Keratinocyte (primary cell): Measurements from ENCODE around the gene SETD7. TPM values are rescaled to one million over a fixed set of nuclear protein-coding genes. Genes with fewer than 3 reads are reported as not detected.

Experiments
- DNase-seq: peaks from one replicate; pipeline ENCODE4 v3.0.0-alpha.2; 2011; ENCODE audit warnings: low read depth, missing footprints, low spot score
- FAIRE-seq: peaks from 2 replicates; lab custom pipeline; 2011; peaks lifted over from hg19 to GRCh38; lab: Jason Lieb, UNC
- H2AFZ ChIP-seq: 2 replicates; pipeline ENCODE4 v1.6.0; 2012; ENCODE audit warnings: low read length, control low read depth, inconsistent platforms; ENCODE audit not compliant: control insufficient read depth
- H3K27ac ChIP-seq: 2 replicates; pipeline ENCODE4 v1.5.1; 2011; ENCODE audit warnings: low read length; ENCODE audit not compliant: control insufficient read depth, insufficient read depth
- H3K27me3 ChIP-seq: 3 replicates; pipeline ENCODE4 v1.6.0; 2011; ENCODE audit warnings: low read length; ENCODE audit not compliant: control insufficient read depth, insufficient read depth; ENCODE audit errors: extremely low read depth
- H3K36me3 ChIP-seq, 2 experiments: 2 replicates in 1 of 2; 3 replicates in 1 of 2; pipeline ENCODE4 v1.5.1; 2011; ENCODE audit warnings: low read length in 2 of 2, mild to moderate bottlenecking in 1 of 2; ENCODE audit not compliant: control insufficient read depth in 2 of 2, insufficient read depth in 2 of 2; ENCODE audit errors: extremely low read depth in 1 of 2
- H3K4me1 ChIP-seq: 3 replicates; pipeline ENCODE4 v1.5.1; 2011; ENCODE audit warnings: low read length; ENCODE audit not compliant: control insufficient read depth, insufficient read depth; ENCODE audit errors: extremely low read depth
- H3K4me2 ChIP-seq: 3 replicates; pipeline ENCODE4 v1.6.0; 2011; ENCODE audit warnings: low read depth, low read length; ENCODE audit not compliant: control insufficient read depth, insufficient read depth; ENCODE audit errors: extremely low read depth
- H3K4me3 ChIP-seq, 3 experiments: fragments of 200-600 bp in 1 of 3; sonication (generic) in 1 of 3; 2 replicates in 2 of 3; 3 replicates in 1 of 3; pipeline ENCODE4 v1.5.1; 2011 to 2016; ENCODE audit warnings: low read length in 3 of 3, mild to moderate bottlenecking in 3 of 3, control low read depth in 2 of 3, inconsistent platforms in 1 of 3, low read depth in 1 of 3, mixed read lengths in 1 of 3, mixed run types in 1 of 3, moderate library complexity in 1 of 3; ENCODE audit not compliant: control insufficient read depth in 2 of 3, insufficient read depth in 2 of 3; ENCODE audit errors: extremely low read depth in 1 of 3
- H3K79me2 ChIP-seq: 2 replicates; pipeline ENCODE4 v1.6.0; 2012; ENCODE audit warnings: low read length; ENCODE audit not compliant: control insufficient read depth, insufficient read depth
- H3K9ac ChIP-seq: 3 replicates; pipeline ENCODE4 v1.6.0; 2011; ENCODE audit warnings: low read length; ENCODE audit not compliant: control insufficient read depth, insufficient read depth; ENCODE audit errors: extremely low read depth
- H3K9me1 ChIP-seq: 3 replicates; pipeline ENCODE4 v1.6.0; 2011; ENCODE audit warnings: low read length; ENCODE audit not compliant: control insufficient read depth, insufficient read depth; ENCODE audit errors: extremely low read depth
- H3K9me3 ChIP-seq: 2 replicates; pipeline ENCODE4 v1.5.1; 2012; ENCODE audit warnings: low read depth, low read length; ENCODE audit not compliant: control insufficient read depth
- H4K20me1 ChIP-seq: 3 replicates; pipeline ENCODE4 v1.6.0; 2011; ENCODE audit warnings: low read length; ENCODE audit not compliant: control insufficient read depth, insufficient read depth; ENCODE audit errors: extremely low read depth
- CTCF ChIP-seq, 3 experiments: IDR thresholded peaks in 1 of 3; conservative IDR thresholded peaks in 1 of 3; optimal IDR thresholded peaks in 1 of 3; 2 replicates in 2 of 3; 3 replicates in 1 of 3; pipeline versions ENCODE3 to v1.5.1; 2011; ENCODE audit warnings: low read length in 3 of 3, mild to moderate bottlenecking in 3 of 3, moderate library complexity in 2 of 3, control low read depth in 1 of 3, inconsistent platforms in 1 of 3; ENCODE audit not compliant: insufficient read depth in 2 of 3; ENCODE audit errors: extremely low read depth in 1 of 3
- EZH2 ChIP-seq: IDR thresholded peaks from one replicate; pipeline ENCODE4 v1.6.1; 2012; ENCODE audit warnings: inconsistent platforms, mild to moderate bottlenecking, low read length, moderate library complexity
- dilution Hi-C: fragments of 300-500 bp; cut with MboI; formaldehyde crosslinking; loops from one replicate; pipeline ENCODE4 v1.7.0; 2020; ENCODE audit warnings: low sequenced_read_pairs; ENCODE audit not compliant: extremely low pct_ligation_motif_present
- polyA plus RNA-seq, 5 experiments: library from polyadenylated mRNA; depleted of rRNA in 3 of 5; stranded (reverse) in 3 of 5; stranded (forward) in 1 of 5; unstranded in 1 of 5; fragments of >200 nt; gene quantifications; 1 replicate in 1 of 5; 2 replicates in 3 of 5; 3 replicates in 1 of 5; pipeline versions ENCODE4 v1.2.1 to v1.2.3, GENCODE V29; 2011 to 2012; ENCODE audit warnings: missing spikeins in 2 of 5, low read depth in 1 of 5, low replicate concordance in 1 of 5

The SETD7 gene
- polyA plus RNA-seq, 1 donor (not counting 4 experiments of a cell fraction or from before 2014, with no cell fraction given) = 18.8 TPM

GRCh38 chr4:139453371-139454110 is 102.5 kb downstream of the SETD7 start:
- H3K27me3 ChIP-seq = no peaks in the 10 kb centered on the region
- dilution Hi-C loops = no loop called here
- peaks cover 53% of the 10 kb centered on the region for H3K79me2 ChIP-seq
- H2AFZ ChIP-seq = peak overlapping the region; percentile 74
- H3K9me3 ChIP-seq = no peaks in the 10 kb centered on the region
- peaks cover 3% of the 10 kb centered on the region for H3K9me1 ChIP-seq
- no peaks in the 10 kb centered on the region for H3K36me3 ChIP-seq
- FAIRE-seq = peak; percentile 23
- peaks cover 31% of the 10 kb centered on the region for H3K4me1 ChIP-seq
- TF ChIP-seq EZH2 (no peak), CTCF (optimal IDR thresholded peaks at IDR 0.05 in 1 of 3, IDR thresholded peaks at IDR 0.05 in 1 of 3, conservative IDR thresholded peaks at IDR 0.05 in 1 of 3; ENCODE audit: extremely low read depth in 1 of 3, insufficient read depth in 2 of 3, low read length in 3 of 3) (peak in 2 of 3 experiments; percentile 6 to 40)
- H3K27ac ChIP-seq = peak overlapping the region; percentile 82
- peak overlapping the region; percentile 84 for H3K9ac ChIP-seq
- H4K20me1 ChIP-seq = no peaks in the 10 kb centered on the region
- H3K4me2 ChIP-seq = peak overlapping the region; percentile 97
- H3K4me3 ChIP-seq = peak overlapping the region; percentile 67 to 97 (median 86)
- DNase-seq = peak; percentile 62

GRCh38 chr4:139453041-139453370 is 103.0 kb downstream of the SETD7 start:
- Histone ChIP-seq H2AFZ (peak overlapping the region; percentile 64), H3K27me3 (no peaks in the 10 kb centered on the region), H3K36me3 (no peaks in the 10 kb centered on the region), H3K79me2 (peaks cover 48% of the 10 kb centered on the region), H3K4me3 (peak overlapping the region; percentile 67 to 97 (median 86)), H3K9me3 (no peaks in the 10 kb centered on the region), H3K4me2 (peak overlapping the region; percentile 97), H3K4me1 (peaks cover 27% of the 10 kb centered on the region), H4K20me1 (no peaks in the 10 kb centered on the region), H3K9ac (peak overlapping the region; percentile 84), H3K27ac (peak overlapping the region; percentile 82), H3K9me1 (peaks cover 3% of the 10 kb centered on the region)
- no peak for DNase-seq
- peak; percentile 23 for FAIRE-seq
- TF ChIP-seq EZH2 (no peak), CTCF (optimal IDR thresholded peaks at IDR 0.05 in 1 of 3, IDR thresholded peaks at IDR 0.05 in 1 of 3, conservative IDR thresholded peaks at IDR 0.05 in 1 of 3; ENCODE audit: extremely low read depth in 1 of 3, insufficient read depth in 2 of 3, low read length in 3 of 3) (peak; percentile 48 to 65 (median 49))
- dilution Hi-C loops = no loop called here
